HG03575 (cell line): Measurements from ENCODE around the gene ADAM12.
"Not testable (repeated sequence)": the region's sequence is repeated elsewhere in the genome, so short reads cannot be mapped to it uniquely, and the experiment has no call there.

ENCODE experiments used
- ATAC-seq: cut with Tn5 transposase; IDR thresholded peaks from one replicate; pipeline ENCODE4 v1.9.1; 2021; ENCODE audit not compliant: unreplicated experiment, insufficient number of reproducible peaks, low FRiP score; ENCODE audit errors: extremely low read depth

ADAM12 gene

DNA sequence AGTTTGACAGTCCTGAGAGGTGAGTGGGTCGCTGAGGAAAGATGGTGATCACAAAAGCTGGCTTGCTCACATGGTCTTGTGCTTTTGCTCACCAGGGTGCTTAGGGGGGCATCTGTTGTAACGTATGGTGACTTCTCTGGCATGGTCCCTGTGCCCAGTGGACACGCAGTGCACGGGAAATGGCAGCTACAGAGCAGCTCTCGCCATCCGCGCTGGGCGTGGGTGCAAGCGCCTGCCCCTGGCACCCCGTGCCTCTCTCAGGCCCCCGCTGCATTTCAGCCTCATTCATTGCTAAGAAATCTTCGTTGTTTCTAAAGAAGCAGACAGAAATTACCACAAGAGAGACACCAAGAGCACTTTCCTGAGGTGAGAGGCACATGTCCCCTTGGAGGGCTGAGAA is 390.7 kb downstream of the ADAM12 start:
- no peak for ATAC-seq

DNA sequence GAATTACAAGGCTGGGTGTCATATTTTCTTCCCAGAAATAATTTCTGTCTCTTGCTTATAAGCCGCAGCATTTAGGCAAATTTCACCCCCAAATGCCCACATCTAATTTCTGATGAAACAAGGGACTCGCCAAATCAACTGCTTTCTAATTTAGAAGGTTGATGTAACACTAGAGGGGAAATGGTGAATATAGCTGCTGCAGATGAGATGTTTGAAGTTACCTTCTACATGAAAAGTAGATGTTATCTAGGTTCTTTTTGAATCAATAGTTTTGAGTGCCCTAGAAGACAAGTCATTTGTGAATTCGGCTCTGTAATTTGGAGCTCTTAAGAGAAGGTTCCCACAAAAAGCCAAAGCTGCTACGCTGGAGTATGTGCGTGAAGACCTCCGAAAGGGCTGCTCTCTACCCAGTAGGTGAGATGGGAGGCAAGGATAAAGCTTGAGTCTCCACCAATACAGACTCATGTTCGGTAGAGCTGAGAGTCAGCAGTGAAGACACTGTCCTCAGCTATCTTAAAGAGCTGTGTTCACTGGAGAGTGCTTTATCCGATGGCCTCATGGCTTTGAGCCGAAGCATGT is 392.5 kb downstream of the ADAM12 start:
- no peak for ATAC-seq

GRCh38 chr10:125994601-125995000 is 393.7 kb downstream of the ADAM12 start:
- ATAC-seq, result no peak

DNA sequence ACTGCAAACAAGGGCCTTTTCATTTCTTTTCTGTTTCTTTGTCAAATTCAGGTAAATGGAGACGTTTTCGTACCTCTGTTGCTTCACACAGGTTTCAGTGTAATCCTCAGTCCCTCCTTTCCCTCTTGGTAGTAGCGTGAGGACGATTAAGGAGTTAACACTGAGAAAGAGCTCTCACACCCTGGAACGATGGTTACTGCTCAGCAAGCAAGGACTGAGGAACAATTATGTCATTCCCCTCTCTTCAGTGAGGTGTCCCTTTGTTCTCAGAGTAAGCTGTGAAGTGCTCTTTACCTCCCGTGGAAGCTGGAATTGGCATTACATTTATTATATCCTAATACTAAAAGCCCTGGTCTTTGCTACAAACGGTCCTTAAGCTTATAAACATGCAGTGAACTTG is 396.0 kb downstream of the ADAM12 start:
- ATAC-seq, result no peak

- no peak for ATAC-seq
Observed at GRCh38 chr10:125991392-125991791, 396.9 kb downstream of the ADAM12 start.

- ATAC-seq, result no peak
Observed at GRCh38 chr10:125990974-125991373, 397.3 kb downstream of the ADAM12 start.

DNA sequence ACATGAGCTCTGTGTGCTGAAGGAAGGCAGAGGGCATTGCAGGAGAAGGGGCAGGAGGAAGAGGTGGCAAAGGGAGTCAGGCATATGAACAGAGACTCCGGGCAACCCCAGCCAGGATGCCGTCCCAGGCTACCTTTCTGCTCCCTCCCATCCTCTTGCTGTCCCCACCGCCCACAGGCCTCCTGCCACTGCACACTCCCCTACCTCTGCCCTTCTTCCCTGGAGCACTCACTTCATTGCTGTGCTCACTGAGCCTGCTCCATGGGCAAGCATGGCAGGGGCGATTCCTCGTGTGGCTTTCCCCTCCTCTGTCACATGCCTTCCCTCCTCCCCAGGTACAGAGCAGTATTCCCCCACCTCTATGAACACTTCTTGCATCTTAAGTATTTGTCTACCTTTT is 398.5 kb downstream of the ADAM12 start:
- ATAC-seq, result no peak

DNA sequence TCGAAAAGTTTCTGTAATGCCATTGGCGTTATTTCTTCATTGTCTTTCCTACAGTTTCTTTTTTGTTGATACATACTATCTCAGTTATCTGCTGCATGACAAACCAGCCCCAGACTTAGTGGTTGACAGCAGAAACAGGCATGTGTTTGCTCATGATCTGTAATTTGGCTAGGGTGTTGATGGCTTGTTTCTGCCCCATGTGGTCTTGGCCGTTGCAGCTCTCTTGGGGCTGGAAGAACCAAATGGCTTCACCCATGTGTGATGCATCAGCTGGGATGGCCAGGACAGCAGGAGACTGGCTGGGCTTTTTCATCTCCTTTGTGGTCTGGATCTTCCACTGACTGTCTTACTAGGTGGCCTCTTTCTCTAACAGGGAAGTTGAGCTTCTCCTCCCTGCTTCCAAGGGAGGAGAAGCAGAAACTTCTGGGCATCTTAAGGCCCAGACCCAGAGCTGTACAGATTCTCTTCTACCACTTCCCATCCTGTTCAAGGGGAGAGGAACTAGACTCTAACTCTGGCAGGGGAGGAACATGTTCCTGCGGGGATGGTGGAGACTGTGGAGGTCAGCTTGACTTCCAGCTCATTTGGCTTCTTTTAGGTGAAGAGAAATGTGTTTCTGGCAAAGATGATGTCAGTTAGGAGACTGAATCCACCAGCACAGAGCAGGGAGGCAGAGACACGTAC is 402.6 kb downstream of the ADAM12 start:
- ATAC-seq, result no peak

DNA sequence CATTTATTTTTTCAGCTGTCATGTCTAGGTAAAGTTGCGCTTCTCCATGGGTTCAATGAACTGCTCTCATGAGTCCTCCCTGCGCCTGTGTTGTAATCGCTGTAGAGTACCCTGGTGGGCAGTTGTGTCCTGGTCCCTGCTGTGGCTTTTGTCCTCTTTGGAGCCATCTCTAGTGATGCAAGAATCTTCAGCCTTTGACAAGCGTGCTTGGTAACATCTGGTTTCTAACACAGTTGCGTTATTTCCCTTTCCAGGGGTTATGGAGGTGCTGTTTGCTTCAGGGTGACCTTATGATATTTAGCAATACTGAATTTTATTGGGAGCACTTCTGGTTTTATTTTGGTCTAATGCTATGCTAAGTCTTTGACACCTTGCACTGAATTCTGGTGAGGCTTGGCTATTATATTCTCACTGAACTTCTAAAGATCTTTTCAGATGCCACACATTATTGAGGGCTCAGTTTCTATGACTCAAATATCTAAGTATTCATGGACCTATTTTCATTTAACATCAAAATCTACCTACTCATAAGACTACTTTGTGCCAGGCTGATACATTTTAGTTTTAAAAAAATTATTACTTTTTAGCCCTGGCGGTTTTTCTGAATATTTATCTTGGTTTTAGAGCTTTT is 403.3 kb downstream of the ADAM12 start:
- ATAC-seq, result no peak

DNA sequence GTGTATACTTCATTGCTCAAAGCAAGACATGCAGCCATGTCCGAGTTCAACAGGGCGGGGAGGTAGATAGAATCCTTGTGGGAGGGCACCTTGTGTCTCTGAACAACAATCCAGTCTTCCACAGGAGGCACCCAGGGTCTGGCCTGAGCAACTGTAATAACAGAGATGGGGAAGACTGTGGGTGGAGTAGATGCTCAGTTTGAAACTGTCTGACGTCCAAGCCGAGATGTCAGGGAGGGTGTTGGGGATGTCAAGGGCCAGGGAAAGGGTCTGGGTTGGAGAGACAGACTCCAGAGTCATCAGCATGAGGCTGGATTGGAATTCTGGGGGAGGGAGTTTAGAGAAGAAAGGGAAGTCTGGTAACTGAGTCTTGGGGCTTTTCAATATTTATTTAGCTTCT is 403.9 kb downstream of the ADAM12 start:
- no peak for ATAC-seq

- ATAC-seq, result no peak
Observed at GRCh38 chr10:125983656-125984055, 404.6 kb downstream of the ADAM12 start.

DNA sequence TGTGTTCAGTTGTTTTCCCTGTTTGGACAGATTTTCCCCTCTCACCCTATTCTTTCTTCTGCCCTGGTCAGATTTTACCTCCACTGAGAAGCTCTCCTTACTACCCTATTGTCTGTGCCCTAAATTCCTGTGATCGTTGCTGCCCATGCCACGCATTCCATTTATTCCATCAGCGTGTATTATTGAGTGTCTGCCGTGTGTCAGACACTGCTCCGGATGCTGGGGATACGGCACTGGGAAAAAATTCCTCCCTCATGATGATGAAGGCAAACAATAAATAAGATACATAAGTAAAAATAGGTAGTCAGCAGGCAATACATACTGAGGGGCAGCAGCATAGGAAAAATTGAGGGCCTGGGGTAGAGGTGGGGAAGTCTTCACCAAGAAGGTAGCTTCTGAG is 405.1 kb downstream of the ADAM12 start:
- ATAC-seq, result no peak

- no peak for ATAC-seq
Observed at GRCh38 chr10:125982260-125982948, 405.9 kb downstream of the ADAM12 start.

- ATAC-seq, result no peak
Observed at GRCh38 chr10:125980521-125981035, 407.7 kb downstream of the ADAM12 start.

DNA sequence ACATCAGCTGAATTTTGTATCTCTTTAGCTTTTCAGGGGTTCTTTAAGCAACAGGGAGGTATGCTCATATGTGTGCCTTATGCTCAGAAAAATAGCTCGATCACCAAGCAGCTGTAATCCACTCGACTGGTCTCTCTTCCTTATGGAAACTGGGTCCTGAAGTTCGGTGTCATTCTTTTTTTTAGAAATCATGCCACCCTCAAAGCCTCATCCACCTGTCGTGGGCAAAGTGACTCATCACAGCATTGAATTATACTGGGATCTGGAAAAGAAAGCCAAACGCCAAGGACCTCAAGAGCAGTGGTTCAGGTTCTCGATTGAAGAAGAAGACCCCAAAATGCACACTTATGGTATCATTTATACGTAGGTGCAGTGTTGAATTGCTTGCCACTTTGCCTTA is 408.3 kb downstream of the ADAM12 start:
- ATAC-seq, result no peak

GRCh38 chr10:125976960-125977605 is 411.2 kb downstream of the ADAM12 start:
- ATAC-seq, result no peak

- not testable (repeated sequence) for ATAC-seq
Observed at GRCh38 chr10:125970077-125970630, 418.1 kb downstream of the ADAM12 start.

DNA sequence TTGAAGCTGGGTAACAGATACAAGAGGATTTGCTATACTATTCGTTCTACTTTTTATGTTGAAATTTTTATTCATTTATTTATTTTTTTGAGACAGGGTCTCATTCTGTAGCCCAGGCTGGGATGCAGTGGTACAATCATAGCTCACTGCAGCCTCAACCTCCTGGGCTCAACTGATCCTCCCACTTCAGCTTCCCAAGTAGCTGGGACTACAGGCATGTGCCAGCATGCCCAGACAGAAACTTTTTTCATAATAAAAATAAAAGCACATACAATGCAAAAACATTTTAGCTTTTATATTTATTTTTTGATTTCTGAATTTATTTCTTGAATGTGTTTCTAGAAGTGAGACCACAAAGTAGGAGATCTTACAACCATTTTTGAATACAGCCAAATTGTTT is 420.7 kb downstream of the ADAM12 start:
- no peak for ATAC-seq

DNA sequence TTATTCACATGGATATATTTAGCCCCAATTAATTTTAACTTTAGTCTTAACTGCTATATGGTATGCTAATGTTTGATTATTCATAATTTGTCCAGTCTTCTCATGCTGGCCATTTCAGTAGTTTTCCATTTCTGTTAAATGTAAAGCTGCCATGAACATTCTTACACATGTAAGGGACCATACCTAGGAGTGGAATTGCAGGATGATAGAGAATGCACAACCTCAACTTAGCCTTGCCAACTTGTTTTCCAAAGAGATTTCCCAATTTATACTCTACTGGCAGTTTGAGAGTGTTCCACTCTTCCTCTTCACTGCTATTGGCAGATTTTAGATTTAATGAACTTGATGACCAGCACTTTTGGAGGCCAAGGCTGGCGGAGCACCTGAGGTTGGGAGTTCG is 423.7 kb downstream of the ADAM12 start:
- no peak for ATAC-seq
